HepG2 (cell line): ENCODE measurements around the gene TMC8. TPM values are rescaled to one million over a fixed set of nuclear protein-coding genes. Genes with fewer than 3 reads are reported as not detected.

Experiments
- ATF4 ChIP-seq, 2 experiments: fragments of 450-650 bp in 1 of 2; sonication (generic) in 1 of 2; formaldehyde crosslinking; IDR thresholded peaks; 2 replicates each; pipeline versions ENCODE4 v1.5.0 to v1.8.0; 2020 to 2022; ENCODE audit warnings: mild to moderate bottlenecking in 1 of 2, missing genetic modification reagents in 1 of 2
- MATR3 ChIP-seq: sonication (generic); formaldehyde crosslinking; IDR thresholded peaks from 2 replicates; pipeline ENCODE4 v1.4.0; 2020; ENCODE audit warnings: missing genetic modification reagents
- MXD4 ChIP-seq: IDR thresholded peaks from 2 replicates; pipeline ENCODE4 v1.6.1; 2016; ENCODE audit warnings: mild to moderate bottlenecking, missing biosample characterization, missing genetic modification reagents
- RAD21 ChIP-seq: fragments of 450-650 bp; formaldehyde crosslinking; IDR thresholded peaks from 2 replicates; pipeline ENCODE4 v1.5.0; 2020; ENCODE audit warnings: mild to moderate bottlenecking
- RXRA ChIP-seq: sonication (generic); formaldehyde crosslinking; IDR thresholded peaks from 2 replicates; pipeline ENCODE4 v1.5.1; 2020; ENCODE audit warnings: missing genetic modification reagents
- SRSF9 ChIP-seq: fragments of 200-400 bp; formaldehyde crosslinking; IDR thresholded peaks from 2 replicates; pipeline ENCODE4 v1.6.1; 2018; ENCODE audit warnings: borderline replicate concordance, mild to moderate bottlenecking, low read depth, low read length; ENCODE audit not compliant: insufficient read depth, poor library complexity, severe bottlenecking
- STAT5B ChIP-seq: sonication (generic); formaldehyde crosslinking; IDR thresholded peaks from 2 replicates; pipeline ENCODE4 v1.4.0; 2020; ENCODE audit warnings: missing genetic modification reagents
- TAF1 ChIP-seq: sonication (generic); formaldehyde crosslinking; IDR thresholded peaks from 2 replicates; pipeline ENCODE4 v1.4.0; 2020; ENCODE audit warnings: missing genetic modification reagents
- ZFP36L1 ChIP-seq: sonication (generic); formaldehyde crosslinking; IDR thresholded peaks from 2 replicates; pipeline ENCODE4 v1.8.0; 2022; ENCODE audit warnings: mild to moderate bottlenecking, missing genetic modification reagents, moderate library complexity
- ZKSCAN8 ChIP-seq: IDR thresholded peaks from 2 replicates; pipeline ENCODE4 v1.6.1; 2016; ENCODE audit warnings: borderline replicate concordance, missing genetic modification reagents, missing compliant biosample characterization
- ZNF17 ChIP-seq: sonication (generic); formaldehyde crosslinking; IDR thresholded peaks from 2 replicates; pipeline ENCODE4 v1.5.0; 2020; ENCODE audit warnings: mild to moderate bottlenecking, missing genetic modification reagents
- ZNF776 ChIP-seq: sonication (generic); formaldehyde crosslinking; IDR thresholded peaks from 2 replicates; pipeline ENCODE4 v1.4.0; 2020; ENCODE audit warnings: mild to moderate bottlenecking, missing genetic modification reagents
- polyA plus RNA-seq, 8 experiments: library from polyadenylated mRNA; depleted of rRNA in 3 of 8; stranded (reverse) in 7 of 8; unstranded in 1 of 8; fragments of >200 nt; fragmentation: Illumina TruSeq in 4 of 8; extraction: Trizol in 4 of 8; gene quantifications; 2 replicates each; pipeline versions ENCODE4 v1.2.1 to v1.2.3, GENCODE V29; 2011 to 2016; ENCODE audit warnings: low read depth in 4 of 8, missing spikeins in 1 of 8, mixed read lengths in 1 of 8; ENCODE audit not compliant: insufficient read depth in 1 of 8
- total RNA-seq, 5 experiments: library from RNA; depleted of rRNA; stranded (reverse); fragments of >200 nt; fragmentation: Illumina TruSeq; extraction: Trizol; gene quantifications; 2 replicates each; pipeline ENCODE4 v1.2.3, GENCODE V29; 2016; ENCODE audit warnings: low read depth in 1 of 5
- TF ChIP-seq, protein P1 (sequence below): IDR thresholded peaks from 2 replicates; pipeline ENCODE4 v1.6.1; 2016; ENCODE audit warnings: mild to moderate bottlenecking
- TF ChIP-seq, protein P2 (sequence below): sonication (generic); formaldehyde crosslinking; IDR thresholded peaks from 2 replicates; pipeline ENCODE4 v1.4.0; 2020; ENCODE audit warnings: missing genetic modification reagents, mild to moderate bottlenecking, borderline replicate concordance
- TF ChIP-seq, protein P3 (sequence below): sonication (generic); formaldehyde crosslinking; IDR thresholded peaks from 2 replicates; pipeline ENCODE4 v1.8.0; 2023; ENCODE audit warnings: mild to moderate bottlenecking, missing genetic modification reagents
- TF ChIP-seq, protein P4 (sequence below): sonication (generic); formaldehyde crosslinking; IDR thresholded peaks from 2 replicates; pipeline ENCODE4 v1.8.0; 2022; ENCODE audit warnings: missing genetic modification reagents, mild to moderate bottlenecking, inconsistent platforms, borderline replicate concordance
- TF ChIP-seq, protein P5 (sequence below): sonication (generic); formaldehyde crosslinking; IDR thresholded peaks from 2 replicates; pipeline ENCODE4 v1.4.0; 2020; ENCODE audit warnings: missing genetic modification reagents, low read depth, mild to moderate bottlenecking, borderline replicate concordance
- TF ChIP-seq, protein P6 (sequence below): sonication (generic); formaldehyde crosslinking; IDR thresholded peaks from 2 replicates; pipeline ENCODE4 v1.8.0; 2022; ENCODE audit warnings: mild to moderate bottlenecking, missing genetic modification reagents; ENCODE audit not compliant: insufficient replicate concordance

TMC8 gene
- total and polyA plus RNA-seq, 2 of the 13 experiments (the other 11 are each of a cell fraction or from before 2014, with no cell fraction given), result 0.53 to 7.8 TPM

- TF ChIP-seq, protein P1, sequence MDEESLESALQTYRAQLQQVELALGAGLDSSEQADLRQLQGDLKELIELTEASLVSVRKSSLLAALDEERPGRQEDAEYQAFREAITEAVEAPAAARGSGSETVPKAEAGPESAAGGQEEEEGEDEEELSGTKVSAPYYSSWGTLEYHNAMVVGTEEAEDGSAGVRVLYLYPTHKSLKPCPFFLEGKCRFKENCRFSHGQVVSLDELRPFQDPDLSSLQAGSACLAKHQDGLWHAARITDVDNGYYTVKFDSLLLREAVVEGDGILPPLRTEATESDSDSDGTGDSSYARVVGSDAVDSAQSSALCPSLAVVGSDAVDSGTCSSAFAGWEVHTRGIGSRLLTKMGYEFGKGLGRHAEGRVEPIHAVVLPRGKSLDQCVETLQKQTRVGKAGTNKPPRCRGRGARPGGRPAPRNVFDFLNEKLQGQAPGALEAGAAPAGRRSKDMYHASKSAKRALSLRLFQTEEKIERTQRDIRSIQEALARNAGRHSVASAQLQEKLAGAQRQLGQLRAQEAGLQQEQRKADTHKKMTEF, result no peak
- no peak for TF ChIP-seq MXD4
- peak; percentile 21; the same call in 1 of the 2 replicates for TF ChIP-seq ZFP36L1 (CRISPR knock-in tag)
- TF ChIP-seq ZNF17 (CRISPR knock-in tag), result no peak
- TF ChIP-seq, protein P2, sequence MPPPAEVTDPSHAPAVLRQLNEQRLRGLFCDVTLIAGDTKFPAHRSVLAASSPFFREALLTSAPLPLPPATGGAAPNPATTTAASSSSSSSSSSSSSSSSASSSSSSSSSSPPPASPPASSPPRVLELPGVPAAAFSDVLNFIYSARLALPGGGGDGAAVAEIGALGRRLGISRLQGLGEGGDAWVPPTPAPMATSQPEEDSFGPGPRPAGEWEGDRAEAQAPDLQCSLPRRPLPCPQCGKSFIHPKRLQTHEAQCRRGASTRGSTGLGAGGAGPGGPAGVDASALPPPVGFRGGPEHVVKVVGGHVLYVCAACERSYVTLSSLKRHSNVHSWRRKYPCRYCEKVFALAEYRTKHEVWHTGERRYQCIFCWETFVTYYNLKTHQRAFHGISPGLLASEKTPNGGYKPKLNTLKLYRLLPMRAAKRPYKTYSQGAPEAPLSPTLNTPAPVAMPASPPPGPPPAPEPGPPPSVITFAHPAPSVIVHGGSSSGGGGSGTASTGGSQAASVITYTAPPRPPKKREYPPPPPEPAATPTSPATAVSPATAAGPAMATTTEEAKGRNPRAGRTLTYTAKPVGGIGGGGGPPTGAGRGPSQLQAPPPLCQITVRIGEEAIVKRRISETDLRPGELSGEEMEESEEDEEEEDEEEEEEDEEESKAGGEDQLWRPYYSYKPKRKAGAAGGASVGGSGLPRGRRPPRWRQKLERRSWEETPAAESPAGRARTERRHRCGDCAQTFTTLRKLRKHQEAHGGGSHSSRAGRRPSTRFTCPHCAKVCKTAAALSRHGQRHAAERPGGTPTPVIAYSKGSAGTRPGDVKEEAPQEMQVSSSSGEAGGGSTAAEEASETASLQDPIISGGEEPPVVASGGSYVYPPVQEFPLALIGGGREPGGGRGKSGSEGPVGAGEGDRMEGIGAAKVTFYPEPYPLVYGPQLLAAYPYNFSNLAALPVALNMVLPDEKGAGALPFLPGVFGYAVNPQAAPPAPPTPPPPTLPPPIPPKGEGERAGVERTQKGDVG (CRISPR knock-in tag), result no peak
- TF ChIP-seq, protein P3, sequence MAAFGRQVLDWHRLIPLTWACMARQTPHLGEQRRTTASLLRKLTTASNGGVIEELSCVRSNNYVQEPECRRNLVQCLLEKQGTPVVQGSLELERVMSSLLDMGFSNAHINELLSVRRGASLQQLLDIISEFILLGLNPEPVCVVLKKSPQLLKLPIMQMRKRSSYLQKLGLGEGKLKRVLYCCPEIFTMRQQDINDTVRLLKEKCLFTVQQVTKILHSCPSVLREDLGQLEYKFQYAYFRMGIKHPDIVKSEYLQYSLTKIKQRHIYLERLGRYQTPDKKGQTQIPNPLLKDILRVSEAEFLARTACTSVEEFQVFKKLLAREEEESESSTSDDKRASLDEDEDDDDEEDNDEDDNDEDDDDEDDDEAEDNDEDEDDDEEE (CRISPR knock-in tag), result no peak
- TF ChIP-seq, protein P4, sequence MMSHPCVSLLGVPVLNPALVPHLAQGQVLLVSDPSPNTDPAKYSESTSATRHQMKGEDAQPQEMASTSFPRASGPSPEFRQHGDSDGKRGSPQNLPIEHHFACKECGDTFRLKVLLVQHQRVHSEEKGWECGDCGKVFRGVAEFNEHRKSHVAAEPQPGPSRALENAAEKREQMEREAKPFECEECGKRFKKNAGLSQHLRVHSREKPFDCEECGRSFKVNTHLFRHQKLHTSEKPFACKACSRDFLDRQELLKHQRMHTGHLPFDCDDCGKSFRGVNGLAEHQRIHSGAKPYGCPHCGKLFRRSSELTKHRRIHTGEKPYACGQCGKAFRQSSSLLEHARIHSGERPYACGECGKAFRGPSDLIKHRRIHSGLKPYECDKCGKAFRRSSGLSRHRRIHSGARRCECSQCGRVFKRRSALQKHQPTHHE, result no peak
- no peak for TF ChIP-seq RAD21 (CRISPR knock-in tag)
- TF ChIP-seq TAF1, result no peak
- no peak for TF ChIP-seq ZNF776 (CRISPR knock-in tag)
- no peak for TF ChIP-seq ZKSCAN8 (CRISPR knock-in tag)
- TF ChIP-seq ATF4 (CRISPR knock-in tag; IDR thresholded peaks at IDR 0.05), result peak in 1 of 2 experiments; percentile 68; a peak in 1 of 4 replicates
- no peak for TF ChIP-seq MATR3 (CRISPR knock-in tag)
- no peak for TF ChIP-seq STAT5B (CRISPR knock-in tag)
- no peak for TF ChIP-seq RXRA (CRISPR knock-in tag)
- no peak for TF ChIP-seq SRSF9
- TF ChIP-seq, protein P5, sequence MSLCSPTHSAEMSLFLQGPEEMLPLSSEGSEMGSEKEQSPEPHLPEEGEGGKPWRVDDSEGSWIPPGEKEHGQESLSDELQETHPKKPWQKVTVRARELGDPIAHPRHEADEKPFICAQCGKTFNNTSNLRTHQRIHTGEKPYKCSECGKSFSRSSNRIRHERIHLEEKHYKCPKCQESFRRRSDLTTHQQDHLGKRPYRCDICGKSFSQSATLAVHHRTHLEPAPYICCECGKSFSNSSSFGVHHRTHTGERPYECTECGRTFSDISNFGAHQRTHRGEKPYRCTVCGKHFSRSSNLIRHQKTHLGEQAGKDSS (CRISPR knock-in tag), result 0 out of 2 replicates have a peak, but pooled peaks have one; percentile 23
- TF ChIP-seq, protein P6, sequence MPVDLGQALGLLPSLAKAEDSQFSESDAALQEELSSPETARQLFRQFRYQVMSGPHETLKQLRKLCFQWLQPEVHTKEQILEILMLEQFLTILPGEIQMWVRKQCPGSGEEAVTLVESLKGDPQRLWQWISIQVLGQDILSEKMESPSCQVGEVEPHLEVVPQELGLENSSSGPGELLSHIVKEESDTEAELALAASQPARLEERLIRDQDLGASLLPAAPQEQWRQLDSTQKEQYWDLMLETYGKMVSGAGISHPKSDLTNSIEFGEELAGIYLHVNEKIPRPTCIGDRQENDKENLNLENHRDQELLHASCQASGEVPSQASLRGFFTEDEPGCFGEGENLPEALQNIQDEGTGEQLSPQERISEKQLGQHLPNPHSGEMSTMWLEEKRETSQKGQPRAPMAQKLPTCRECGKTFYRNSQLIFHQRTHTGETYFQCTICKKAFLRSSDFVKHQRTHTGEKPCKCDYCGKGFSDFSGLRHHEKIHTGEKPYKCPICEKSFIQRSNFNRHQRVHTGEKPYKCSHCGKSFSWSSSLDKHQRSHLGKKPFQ (CRISPR knock-in tag), result no peak
Measured at GRCh38 chr17:78135858-78136500, 5.4 kb downstream of the TMC8 start (continued).
